HUES6 (cell line): Measurements from ENCODE around the gene SPDYE16.
"Not testable (repeated sequence)": the region's sequence is repeated elsewhere in the genome, so short reads cannot be mapped to it uniquely, and the experiment has no call there.

Experiments
- H3K27ac ChIP-seq: 2 replicates; pipeline ENCODE4 v1.7.0; 2013; ENCODE audit warnings: low read depth, mild to moderate bottlenecking, low read length, inconsistent platforms
- H3K27me3 ChIP-seq: 2 replicates; pipeline ENCODE4 v1.6.1; 2013; ENCODE audit warnings: low read length; ENCODE audit not compliant: control insufficient read depth, insufficient read depth
- H3K36me3 ChIP-seq: 2 replicates; pipeline ENCODE4 v1.6.1; 2013; ENCODE audit warnings: low read length; ENCODE audit not compliant: control insufficient read depth, insufficient read depth
- H3K4me1 ChIP-seq: 2 replicates; pipeline ENCODE4 v1.6.1; 2013; ENCODE audit warnings: low read length; ENCODE audit not compliant: control insufficient read depth, insufficient read depth
- H3K4me3 ChIP-seq: 2 replicates; pipeline ENCODE4 v1.5.1; 2013; ENCODE audit warnings: low read depth, low read length
- H3K9ac ChIP-seq: one replicate; pipeline ENCODE4 v1.6.1; 2013; ENCODE audit warnings: mild to moderate bottlenecking, low read length
- H3K9me3 ChIP-seq: 2 replicates; pipeline ENCODE4 v1.6.1; 2013; ENCODE audit warnings: low read depth, low read length; ENCODE audit not compliant: control insufficient read depth, insufficient read depth

SPDYE16 gene

DNA sequence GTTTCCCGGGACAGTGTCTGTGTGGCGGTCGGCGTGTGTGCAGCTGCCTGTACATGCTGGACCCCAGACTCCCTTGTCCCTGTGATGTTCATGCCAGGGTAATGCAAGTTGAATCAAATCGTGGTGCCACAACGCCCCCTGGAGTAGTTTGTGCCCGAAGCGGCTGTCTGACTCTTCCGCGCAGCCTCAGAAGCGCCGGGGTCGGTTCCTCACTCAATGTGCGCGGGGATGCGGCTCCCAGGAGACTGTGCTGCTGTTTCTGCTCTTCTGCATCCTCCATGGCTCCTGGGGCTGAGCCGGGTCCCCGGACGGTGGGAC, 43.2 kb downstream of the SPDYE16 start:
- not testable (repeated sequence) for H3K4me1 ChIP-seq, H3K27me3 ChIP-seq, H3K4me3 ChIP-seq, H3K9me3 ChIP-seq, H3K9ac ChIP-seq, H3K27ac ChIP-seq
- H3K36me3 ChIP-seq = peaks cover 20% of the 10 kb centered on the region

DNA sequence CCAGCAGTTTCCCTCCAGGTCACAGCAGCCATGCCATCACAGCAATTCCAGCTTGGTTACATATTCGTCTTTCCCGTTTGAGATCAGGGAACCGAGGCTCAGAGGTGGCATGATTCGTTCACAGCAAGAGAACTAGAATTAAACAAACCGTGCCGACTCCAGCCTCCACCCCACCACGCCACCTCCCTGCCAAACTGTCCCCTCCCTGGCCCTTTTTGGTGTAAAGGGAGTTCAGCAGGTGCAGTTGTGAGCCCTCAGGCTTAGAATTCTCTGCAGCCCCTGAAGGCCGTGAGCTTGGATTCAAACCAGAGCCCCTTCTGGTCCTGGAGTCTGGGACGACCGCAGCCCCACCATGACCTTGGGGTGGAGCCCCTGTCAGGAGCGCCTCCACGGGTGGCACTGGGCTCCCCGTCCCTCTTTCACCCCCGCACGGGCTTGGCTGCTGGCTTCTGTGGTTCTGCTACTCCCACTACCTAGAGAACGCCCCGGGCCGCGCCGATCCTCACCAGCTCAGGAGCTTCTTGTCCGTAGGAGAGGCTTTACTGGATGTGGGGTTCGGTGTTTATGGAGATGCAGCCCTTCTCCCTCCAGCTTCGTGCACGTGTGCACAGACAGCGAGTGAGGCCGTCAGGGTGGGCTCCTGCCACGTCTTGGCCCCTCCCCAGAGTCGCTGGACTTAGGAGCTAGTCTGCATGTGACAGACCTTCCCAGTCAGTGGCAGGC, 43.7 kb downstream of the SPDYE16 start:
- peaks cover 16% of the 10 kb centered on the region for H3K36me3 ChIP-seq
- not testable (repeated sequence) for H3K4me1 ChIP-seq, H3K4me3 ChIP-seq, H3K9ac ChIP-seq, H3K27me3 ChIP-seq, H3K9me3 ChIP-seq, H3K27ac ChIP-seq

DNA sequence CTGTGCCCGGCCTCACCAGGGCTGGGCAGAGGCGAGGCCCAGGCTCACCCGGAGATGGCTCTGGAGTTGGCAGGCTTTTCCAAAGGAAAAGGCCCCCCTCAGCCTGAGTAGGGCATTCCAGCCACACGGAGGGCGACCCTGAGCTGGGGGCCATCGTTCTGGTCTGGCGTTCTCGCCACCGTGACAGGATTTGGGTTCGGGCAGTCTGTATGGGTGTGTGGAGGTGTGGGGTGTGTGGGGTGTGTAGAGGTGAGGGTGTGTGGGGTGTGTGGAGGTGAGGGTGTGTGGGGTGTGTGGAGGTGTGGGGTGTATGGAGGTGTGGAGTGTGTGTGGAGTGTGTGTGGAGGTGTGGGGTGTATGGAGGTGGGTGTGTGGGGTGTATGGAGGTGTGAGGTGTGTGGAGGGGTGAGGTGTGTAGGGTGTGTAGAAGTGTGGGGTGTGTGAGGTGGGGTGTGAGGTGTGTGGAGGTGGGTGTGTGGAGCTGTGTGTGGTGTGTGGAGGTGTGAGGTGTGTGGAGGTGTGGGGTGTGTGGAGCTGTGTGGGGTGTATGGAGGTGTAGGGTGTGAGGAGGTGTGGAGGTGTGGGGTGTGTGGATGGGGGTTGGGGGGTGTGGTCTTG, 44.4 kb downstream of the SPDYE16 start:
- H3K27me3 ChIP-seq, H3K4me3 ChIP-seq: not testable (repeated sequence)

DNA sequence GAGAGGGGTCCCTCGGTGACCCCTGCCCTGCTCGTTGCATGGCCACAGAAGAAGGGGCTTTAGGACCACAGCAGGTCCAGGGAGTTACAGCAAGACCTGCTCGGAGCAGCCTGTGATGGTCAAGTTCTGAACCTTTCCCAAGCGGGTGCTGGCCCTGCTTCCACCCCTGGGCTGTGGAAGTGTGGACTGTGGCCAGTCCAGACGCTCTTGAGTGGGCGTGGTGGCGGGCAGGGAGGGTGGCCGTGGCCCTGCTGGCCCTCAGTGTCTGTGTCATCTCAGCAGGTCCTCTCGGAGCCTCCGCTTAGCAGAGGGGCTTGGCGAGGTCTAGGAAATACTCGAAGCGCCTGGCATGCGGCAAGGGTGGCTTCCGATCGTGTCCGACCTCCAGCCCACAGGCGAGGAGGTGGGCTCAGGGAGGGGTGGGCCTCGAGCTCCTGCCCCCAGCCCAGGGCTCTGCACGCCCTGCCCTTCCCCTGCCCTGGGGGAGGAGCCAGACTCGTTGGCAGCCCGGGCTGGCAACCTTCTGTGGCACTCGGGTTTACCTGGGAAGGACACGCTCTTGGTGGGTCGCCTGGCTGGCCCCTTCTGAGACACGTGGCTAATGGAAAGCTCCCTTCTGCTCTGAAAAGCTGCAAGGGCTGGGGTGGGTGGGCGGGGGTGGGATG, 45.0 kb downstream of the SPDYE16 start:
- not testable (repeated sequence) for H3K9me3 ChIP-seq, H3K9ac ChIP-seq, H3K4me1 ChIP-seq, H3K4me3 ChIP-seq, H3K27me3 ChIP-seq, H3K27ac ChIP-seq
- peaks cover 13% of the 10 kb centered on the region for H3K36me3 ChIP-seq

More for the DNA sequence above, 44.4 kb downstream of the SPDYE16 start:
- not testable (repeated sequence) for H3K9ac ChIP-seq, H3K27ac ChIP-seq, H3K9me3 ChIP-seq, H3K4me1 ChIP-seq
- H3K36me3 ChIP-seq = peaks cover 16% of the 10 kb centered on the region

DNA sequence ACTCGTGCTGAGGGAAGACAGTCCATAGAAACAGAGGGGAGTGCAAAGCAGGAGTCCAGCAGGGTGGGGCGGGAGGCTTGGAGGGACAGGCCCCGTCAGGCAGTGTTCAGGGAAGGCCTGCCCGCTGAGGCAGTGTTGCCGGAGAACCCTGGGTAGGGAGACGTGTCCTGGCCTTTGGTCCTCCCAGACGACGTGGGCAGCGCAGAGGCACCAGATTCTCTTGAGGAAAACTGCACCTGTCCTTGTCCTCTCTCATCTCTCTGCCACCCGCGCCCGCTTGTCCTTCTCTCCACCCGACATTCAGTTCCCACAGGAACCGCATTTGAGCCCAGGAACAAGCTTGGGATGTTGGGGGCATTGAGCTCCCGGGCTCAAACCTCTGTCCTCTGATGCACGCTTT, 47.4 kb downstream of the SPDYE16 start:
- H3K27me3 ChIP-seq, H3K27ac ChIP-seq, H3K4me3 ChIP-seq, H3K4me1 ChIP-seq, H3K9ac ChIP-seq, H3K36me3 ChIP-seq, H3K9me3 ChIP-seq: not testable (repeated sequence)

DNA sequence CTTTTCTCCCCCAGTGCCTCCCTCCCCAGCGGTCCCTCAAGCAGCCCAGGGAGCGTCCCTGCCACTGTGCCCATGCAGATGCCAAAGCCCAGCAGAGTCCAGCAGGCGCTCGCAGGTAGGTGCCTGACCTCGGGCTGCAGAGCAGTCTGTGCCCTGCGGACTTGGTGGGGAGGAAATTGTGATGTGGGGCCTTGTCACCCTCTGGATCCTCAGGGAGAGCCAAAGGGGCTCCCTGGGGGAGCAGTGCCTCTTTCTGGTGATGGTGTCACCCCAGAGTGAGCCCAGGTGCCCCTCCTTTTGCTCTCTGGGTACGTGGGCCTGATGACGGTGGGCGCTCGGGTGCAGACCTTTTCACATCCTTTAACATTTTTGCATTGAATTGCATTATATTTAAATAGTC, 51.0 kb downstream of the SPDYE16 start:
- not testable (repeated sequence) for H3K4me1 ChIP-seq, H3K9ac ChIP-seq, H3K4me3 ChIP-seq, H3K27me3 ChIP-seq, H3K36me3 ChIP-seq, H3K9me3 ChIP-seq, H3K27ac ChIP-seq

DNA sequence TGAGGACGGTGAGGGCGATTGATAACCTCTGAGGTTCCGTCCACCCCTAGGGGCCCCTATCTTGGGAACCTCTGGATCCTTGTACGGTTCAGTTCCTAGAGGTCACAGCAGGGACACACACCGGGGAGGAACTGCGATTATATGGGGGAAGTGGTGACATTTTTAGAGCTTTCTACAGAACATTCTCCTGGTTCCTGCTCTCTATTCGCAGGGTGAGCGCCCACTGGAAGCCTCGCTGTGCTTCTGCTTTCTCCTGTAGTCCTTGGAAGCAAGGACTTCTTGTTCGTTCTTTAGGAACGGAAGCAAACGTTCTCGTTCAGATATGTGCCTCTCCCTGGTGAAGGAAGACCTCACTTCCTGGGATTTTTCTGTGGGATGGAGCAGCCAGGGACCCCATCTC, 55.1 kb downstream of the SPDYE16 start:
- not testable (repeated sequence) for H3K9ac ChIP-seq, H3K36me3 ChIP-seq, H3K4me3 ChIP-seq, H3K9me3 ChIP-seq, H3K27ac ChIP-seq, H3K4me1 ChIP-seq, H3K27me3 ChIP-seq

DNA sequence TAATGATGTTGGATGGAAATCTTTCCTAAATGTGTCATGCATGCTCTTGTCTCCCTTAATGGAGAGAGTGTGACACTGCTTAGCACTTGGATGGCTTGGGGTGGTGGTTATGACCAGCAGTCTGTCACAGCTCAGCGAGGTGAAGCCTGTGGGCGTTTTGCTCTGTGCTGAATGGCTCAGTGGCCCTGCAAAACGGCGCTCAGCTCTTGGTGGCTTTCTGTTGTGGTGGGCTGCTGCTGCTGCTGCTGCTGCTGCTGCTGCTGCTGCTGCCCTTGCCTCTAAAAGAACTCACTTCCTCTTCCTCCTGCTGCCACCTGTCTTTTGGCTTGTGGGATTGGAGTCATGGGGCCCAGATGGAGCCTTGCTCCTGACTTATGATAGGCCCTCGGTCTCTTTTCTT, 56.5 kb downstream of the SPDYE16 start:
- H3K27ac ChIP-seq, H3K4me3 ChIP-seq, H3K27me3 ChIP-seq, H3K9me3 ChIP-seq, H3K9ac ChIP-seq, H3K4me1 ChIP-seq: not testable (repeated sequence)
- H3K36me3 ChIP-seq = peaks cover 14% of the 10 kb centered on the region

DNA sequence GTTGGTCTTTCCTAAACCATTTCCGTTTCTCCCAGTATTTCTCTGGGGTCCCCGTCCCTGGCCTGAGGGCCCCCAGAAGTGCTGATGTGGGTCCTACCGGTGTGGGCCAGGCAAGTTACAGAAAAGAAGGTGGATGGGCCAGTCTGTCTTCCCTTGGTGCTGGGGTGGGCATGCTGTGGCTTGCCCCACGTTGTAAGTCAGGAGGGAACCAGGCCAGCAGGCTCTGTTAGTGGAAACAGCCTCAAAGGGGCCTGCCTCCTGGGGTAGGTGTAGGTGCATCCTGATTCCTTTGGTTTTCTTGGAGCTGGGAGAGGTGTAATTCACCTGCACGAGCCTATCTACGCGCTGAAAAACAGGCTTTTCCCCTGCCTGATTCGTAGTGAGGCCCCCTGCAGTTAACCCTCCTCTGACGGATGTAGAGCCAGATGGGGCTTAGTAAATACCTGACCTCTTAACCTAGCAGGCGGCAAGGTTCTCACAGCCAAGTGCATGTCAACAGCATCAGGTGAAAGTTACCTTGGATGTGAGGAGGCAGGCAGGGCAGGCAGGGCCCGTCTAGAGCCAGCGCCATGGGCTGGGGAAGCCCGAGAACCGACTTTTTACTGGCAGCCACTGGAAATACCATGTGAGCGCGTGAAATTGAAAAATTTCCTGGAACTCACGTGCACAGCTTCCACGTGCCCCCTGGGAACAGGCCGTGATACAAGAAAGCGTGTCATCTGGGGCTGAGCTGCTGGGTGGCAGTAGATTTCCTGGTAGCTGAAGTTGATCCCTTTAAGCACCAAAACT, 57.1 kb downstream of the SPDYE16 start:
- H3K9ac ChIP-seq, H3K27me3 ChIP-seq, H3K4me3 ChIP-seq, H3K4me1 ChIP-seq, H3K9me3 ChIP-seq, H3K27ac ChIP-seq: not testable (repeated sequence)
- H3K36me3 ChIP-seq = peaks cover 14% of the 10 kb centered on the region

DNA sequence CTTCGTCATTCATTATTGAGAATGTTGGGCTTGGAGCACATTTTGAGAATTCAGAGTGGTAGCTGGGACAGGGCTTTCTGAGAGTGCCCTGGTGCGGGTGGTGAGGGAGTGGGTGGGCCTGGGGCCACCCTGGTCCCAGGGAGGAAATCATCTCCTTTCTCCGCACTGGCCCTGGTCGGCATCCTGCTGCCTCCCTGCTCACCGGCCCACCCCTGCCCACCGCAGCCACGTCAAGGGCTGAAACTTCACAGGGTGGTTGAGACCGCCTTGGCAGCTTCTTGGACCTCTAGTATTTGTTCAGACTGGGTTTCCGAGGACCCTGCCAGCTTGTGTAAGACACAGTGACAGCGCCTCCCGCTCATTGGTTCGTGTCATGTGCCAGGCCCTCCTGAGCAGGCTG, 58.6 kb downstream of the SPDYE16 start:
- H3K27ac ChIP-seq, H3K9ac ChIP-seq, H3K9me3 ChIP-seq, H3K4me1 ChIP-seq, H3K27me3 ChIP-seq, H3K4me3 ChIP-seq: not testable (repeated sequence)
- H3K36me3 ChIP-seq = peaks cover 14% of the 10 kb centered on the region

DNA sequence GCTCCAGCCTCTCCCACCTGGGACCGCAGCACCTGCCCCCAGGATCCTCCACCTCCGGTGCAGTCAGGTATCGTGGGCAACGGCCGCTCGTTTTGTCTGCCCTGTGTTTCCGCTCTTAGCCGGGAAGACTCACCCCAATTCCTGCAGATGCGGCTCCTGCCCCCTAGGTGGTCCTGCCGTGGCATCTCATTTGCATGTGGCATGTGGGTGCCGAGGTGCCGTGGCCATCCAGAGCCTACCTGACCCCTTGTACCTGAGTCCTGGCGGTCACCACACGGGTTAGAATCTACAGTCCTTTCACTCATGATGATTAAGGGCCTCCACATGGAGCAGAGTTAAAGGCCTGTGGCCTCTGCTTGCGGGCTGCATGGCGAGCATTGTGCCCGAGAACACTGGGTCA, 60.0 kb downstream of the SPDYE16 start:
- H3K27me3 ChIP-seq = not testable (repeated sequence)

More for the DNA sequence above, 60.0 kb downstream of the SPDYE16 start:
- H3K4me1 ChIP-seq, H3K9ac ChIP-seq, H3K27ac ChIP-seq, H3K4me3 ChIP-seq, H3K9me3 ChIP-seq: not testable (repeated sequence)
- peaks cover 14% of the 10 kb centered on the region for H3K36me3 ChIP-seq
